ENCODE measurements around the gene FAM200C.

FAM200C gene

DNA sequence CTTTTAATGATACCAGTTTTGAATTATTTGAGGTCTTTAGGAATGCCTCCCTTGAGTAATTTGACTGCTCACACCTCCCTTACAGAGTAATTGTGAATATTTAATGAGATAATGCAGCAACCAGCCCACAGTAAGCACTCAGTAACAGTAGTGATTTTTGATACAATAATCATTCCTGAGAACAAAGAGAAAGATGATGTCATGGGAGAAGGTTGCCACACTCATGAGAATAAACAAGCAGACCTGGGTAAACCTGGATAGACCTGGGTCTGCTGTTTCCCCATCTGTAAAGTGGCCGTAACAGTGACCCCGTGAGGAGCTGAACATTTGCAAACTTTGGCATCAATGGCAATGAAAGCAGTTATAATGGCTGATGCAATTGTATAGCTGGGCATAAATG is 33.6 kb downstream of the FAM200C start:
- DNase-seq: no peak

- no peak for DNase-seq
These were observed 36.0 kb downstream of the FAM200C start for GRCh38 chr5:160363660-160364395.

- DNase-seq: no peak
These were observed 36.6 kb downstream of the FAM200C start for GRCh38 chr5:160363211-160363610.

DNA sequence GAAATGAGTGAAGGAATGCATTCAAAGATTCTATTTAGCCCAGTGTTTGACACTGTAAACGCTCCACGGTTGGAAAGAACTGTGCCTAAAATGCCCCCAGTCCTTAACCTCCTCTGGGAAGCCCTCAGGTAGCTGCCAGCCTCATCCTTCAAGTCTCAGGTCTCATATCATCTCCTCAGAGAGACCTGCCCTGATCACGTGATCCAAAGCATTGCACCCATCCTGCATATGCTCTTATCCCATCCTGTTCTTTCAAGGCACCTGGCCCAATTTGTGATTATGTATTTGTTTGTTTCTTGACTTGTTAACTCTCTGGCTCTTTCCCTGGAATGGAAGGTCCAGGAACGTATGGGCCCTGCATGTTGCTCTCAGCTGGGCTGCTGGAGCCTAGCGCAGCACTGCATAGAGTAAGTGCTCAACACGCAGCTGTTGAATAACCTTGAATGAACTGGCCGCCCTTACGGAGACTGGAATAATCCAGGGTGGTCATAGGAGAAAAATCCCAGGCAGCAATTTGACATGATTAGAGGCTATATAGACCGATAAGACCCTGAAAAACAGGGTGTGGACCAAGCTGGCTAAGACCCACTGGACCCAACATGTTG is 38.1 kb downstream of the FAM200C start:
- DNase-seq: no peak

- DNase-seq: no peak
These were observed 39.5 kb downstream of the FAM200C start for GRCh38 chr5:160360310-160360709.

GRCh38 chr5:160359816-160360215 is 40.0 kb downstream of the FAM200C start:
- no peak for DNase-seq

DNA sequence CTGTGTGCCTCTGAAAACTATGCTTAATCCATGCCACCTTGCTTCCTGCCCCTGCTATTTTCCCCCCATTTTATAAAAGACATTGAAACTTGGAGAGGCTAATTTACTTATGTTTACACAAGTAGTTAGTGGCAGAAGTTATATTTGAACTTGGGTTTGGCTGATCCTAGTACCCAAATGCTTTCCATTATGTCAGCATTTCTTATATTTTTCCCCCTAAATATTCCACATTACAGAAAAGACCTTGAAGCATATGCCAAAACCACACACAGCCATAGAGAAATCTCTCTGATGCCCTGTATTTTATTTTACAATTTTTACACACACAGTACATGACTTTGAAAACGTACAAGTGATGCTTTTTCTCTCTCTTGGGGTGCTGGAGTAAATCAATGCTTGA is 40.6 kb downstream of the FAM200C start:
- DNase-seq: no peak

- DNase-seq: no peak
These were observed 41.9 kb downstream of the FAM200C start for GRCh38 chr5:160357861-160358411.

- DNase-seq: no peak
These were observed 42.5 kb downstream of the FAM200C start for GRCh38 chr5:160357394-160357793.

- DNase-seq: no peak
These were observed 43.1 kb downstream of the FAM200C start for GRCh38 chr5:160356550-160357347.

- no peak for DNase-seq
These were observed 45.2 kb downstream of the FAM200C start for GRCh38 chr5:160354666-160355065.

GRCh38 chr5:160353379-160353778 is 46.5 kb downstream of the FAM200C start:
- DNase-seq: no peak

DNA sequence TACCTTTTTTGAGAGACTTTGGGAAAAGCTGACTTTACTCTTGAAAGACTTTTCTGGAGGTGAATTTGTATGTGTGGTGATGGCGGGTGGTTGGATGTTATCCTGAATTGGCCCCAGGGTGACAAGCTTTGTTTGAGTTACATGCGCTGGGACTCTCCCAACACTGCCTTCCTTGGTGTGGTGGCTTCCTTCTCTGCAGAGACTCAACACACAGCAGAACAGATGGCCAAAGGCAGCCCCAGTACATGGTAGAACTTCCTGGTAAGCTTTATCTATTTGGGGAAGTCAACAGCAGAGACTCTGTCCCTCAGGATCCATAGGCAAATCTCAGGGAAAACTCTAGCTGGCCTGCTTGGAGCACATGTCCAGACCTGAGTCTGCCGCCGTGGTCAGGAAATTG is 47.5 kb downstream of the FAM200C start:
- DNase-seq: no peak

DNA sequence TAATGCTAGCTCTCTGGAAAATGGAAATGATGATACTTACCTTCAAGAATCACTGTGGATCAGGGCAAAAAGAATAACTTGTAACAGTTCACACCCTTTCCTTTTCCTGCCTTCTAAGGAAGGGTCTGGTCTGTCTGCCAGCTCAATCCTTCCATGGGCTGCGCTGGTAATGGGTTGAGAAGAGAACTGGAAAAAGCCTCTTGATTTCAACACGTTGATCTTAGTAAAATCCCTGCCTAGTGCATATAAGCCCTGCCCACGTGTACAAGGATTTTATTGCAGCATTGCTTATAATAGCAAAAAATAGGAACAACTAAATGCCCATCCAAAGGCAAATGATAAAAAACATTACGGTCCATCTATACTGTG is 49.9 kb downstream of the FAM200C start:
- DNase-seq: no peak

DNA sequence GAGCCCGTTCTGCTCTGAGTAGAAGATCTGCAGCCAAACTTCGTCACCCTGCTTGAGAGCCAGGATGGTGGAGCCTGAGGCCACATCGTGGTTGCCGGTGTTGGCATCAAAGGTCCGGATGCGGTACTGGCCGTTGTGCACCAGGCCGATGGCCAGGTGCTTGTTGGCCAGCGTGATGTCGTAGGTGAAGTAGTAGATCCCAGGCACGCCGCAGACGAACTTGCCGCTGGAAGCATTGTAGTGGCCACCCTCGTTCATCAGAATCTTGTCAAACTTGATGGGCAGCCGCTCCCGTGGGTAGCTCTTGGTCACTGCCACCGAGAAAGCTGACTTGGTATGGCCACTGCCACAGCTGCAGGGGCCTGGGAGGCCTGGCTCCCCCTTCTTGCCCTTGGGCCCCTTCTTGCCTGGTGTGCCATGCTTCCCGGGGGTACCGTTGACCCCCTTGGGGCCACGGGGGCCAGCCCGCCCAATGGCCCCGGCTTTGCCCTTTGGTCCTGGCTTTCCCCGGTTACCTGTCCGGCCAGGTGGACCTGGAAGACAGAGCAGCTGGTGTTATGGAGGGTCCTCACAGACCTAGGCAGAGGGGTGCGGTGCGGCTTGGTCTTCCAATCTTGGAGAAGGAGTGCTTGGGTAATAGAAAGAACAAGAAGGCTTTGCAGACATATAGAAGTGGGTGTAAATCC is 50.5 kb downstream of the FAM200C start:
- DNase-seq: no peak

- no peak for DNase-seq
These were observed 51.8 kb downstream of the FAM200C start for GRCh38 chr5:160348080-160348479.

GRCh38 chr5:160347448-160347847 is 52.4 kb downstream of the FAM200C start:
- DNase-seq: no peak

All from NCI-H2081 (cell line).